GM19023 (cell line): Measurements from ENCODE around the gene MYBPH.

Source experiments
- ATAC-seq: cut with Tn5 transposase; IDR thresholded peaks from one replicate; pipeline ENCODE4 v1.9.1; 2021; ENCODE audit warnings: mild to moderate bottlenecking, moderate library complexity; ENCODE audit not compliant: unreplicated experiment

Gene MYBPH

GRCh38 chr1:203131548-203132200 is 44.0 kb downstream of the MYBPH start:
- no peak for ATAC-seq

GRCh38 chr1:203130358-203130985 is 45.2 kb downstream of the MYBPH start:
- no peak for ATAC-seq

GRCh38 chr1:203129501-203130231 is 46.0 kb downstream of the MYBPH start:
- ATAC-seq: no peak

- ATAC-seq: no peak
Observed at GRCh38 chr1:203128716-203129500, 46.7 kb downstream of the MYBPH start.

GRCh38 chr1:203128431-203128715 is 47.3 kb downstream of the MYBPH start:
- no peak for ATAC-seq

GRCh38 chr1:203127666-203128430 is 47.8 kb downstream of the MYBPH start, which contains the start of gene ADORA1:
TSS of gene ADORA1 (plus strand) at chr1:203127726. CDS start at chr1:203128842, 1,116 bp downstream.
- ATAC-seq: no peak

- ATAC-seq: no peak
Observed at GRCh38 chr1:203126866-203127665, 48.6 kb downstream of the MYBPH start.

GRCh38 chr1:203126151-203126865 is 49.3 kb downstream of the MYBPH start:
- ATAC-seq: no peak

- no peak for ATAC-seq
Observed at GRCh38 chr1:203124546-203125317, 50.9 kb downstream of the MYBPH start.

GRCh38 chr1:203124011-203124410 is 51.6 kb downstream of the MYBPH start:
- no peak for ATAC-seq

- ATAC-seq: no peak
Observed at GRCh38 chr1:203122159-203122558, 53.5 kb downstream of the MYBPH start.

GRCh38 chr1:203121186-203122015 is 54.2 kb downstream of the MYBPH start:
- no peak for ATAC-seq

- ATAC-seq: no peak
Observed at GRCh38 chr1:203120325-203121153, 55.1 kb downstream of the MYBPH start.
